Peyer's patch (tissue), 4 donors: ENCODE measurements around the gene ABTB1.

Source experiments
- CTCF ChIP-seq, 6 experiments: fragments of 450-650 bp in 4 of 6; fragments of 200-600 bp in 2 of 6; sonication (generic) in 1 of 6; IDR thresholded peaks; one replicate each; pipeline ENCODE4 v1.5.1; 2017 to 2019; ENCODE audit warnings: antibody characterized with exemption in 6 of 6, mild to moderate bottlenecking in 3 of 6, moderate library complexity in 1 of 6
- POLR2A ChIP-seq, 2 donors: fragments of 450-650 bp; IDR thresholded peaks; one replicate each; pipeline ENCODE4 v1.5.1; 2017; ENCODE audit warnings: antibody characterized with exemption in 2 of 2, mild to moderate bottlenecking in 2 of 2, moderate library complexity in 2 of 2

- no peak for TF ChIP-seq CTCF (IDR thresholded peaks at IDR 0.05)
- TF ChIP-seq POLR2A (IDR thresholded peaks at IDR 0.05): no peak
These were observed 27.7 kb downstream of the ABTB1 start for GRCh38 chr3:127700406-127700805.
